HG02763 (cell line): ENCODE results near the gene KLRD1.
"Not testable (repeated sequence)": the region's sequence is repeated elsewhere in the genome, so short reads cannot be mapped to it uniquely, and the experiment has no call there.

Source experiments
- ATAC-seq: cut with Tn5 transposase; IDR thresholded peaks from one replicate; pipeline ENCODE4 v1.9.1; 2021; ENCODE audit warnings: mild to moderate bottlenecking, moderate library complexity; ENCODE audit not compliant: unreplicated experiment

KLRD1 gene

DNA sequence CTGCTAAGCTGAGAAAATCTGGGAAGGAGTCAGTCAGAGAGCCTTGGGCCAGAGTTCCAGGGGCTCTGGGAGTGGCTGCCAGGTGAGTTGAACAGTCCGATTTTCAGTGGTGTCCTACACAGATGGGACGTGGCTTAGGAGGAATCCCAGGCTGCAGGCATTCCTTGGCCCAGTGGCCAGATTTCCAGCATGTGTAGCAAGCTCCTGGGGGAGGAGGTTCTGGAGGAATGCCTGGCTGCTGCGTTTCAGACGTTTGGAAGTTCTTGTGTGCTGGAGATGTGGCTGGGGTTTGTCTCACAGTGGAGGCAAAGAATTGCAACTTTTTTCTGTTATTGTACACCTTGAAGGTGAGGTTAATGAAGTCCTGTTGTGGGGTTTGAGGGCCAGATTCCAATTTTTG lies 28.5 kb downstream of the KLRD1 start:
- ATAC-seq, result not testable (repeated sequence)

DNA sequence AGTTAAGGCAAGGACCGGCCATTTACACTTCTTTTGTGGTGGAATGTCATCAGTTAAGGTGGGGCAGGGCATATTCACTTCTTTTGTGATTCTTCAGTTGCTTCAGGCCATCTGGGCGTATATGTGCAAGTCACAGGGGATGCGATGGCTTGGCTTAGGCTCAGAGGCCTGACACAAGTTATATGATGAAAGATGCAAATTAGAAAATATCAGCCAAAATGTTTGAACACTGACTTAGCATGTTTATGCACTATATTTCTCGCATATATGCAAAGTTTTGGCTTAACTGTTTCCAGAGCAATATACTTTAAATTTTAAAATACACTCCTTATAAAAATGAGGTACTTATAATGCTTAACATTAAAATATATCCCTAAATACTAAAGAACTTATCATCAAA lies 30.8 kb downstream of the KLRD1 start:
- ATAC-seq, result not testable (repeated sequence)

DNA sequence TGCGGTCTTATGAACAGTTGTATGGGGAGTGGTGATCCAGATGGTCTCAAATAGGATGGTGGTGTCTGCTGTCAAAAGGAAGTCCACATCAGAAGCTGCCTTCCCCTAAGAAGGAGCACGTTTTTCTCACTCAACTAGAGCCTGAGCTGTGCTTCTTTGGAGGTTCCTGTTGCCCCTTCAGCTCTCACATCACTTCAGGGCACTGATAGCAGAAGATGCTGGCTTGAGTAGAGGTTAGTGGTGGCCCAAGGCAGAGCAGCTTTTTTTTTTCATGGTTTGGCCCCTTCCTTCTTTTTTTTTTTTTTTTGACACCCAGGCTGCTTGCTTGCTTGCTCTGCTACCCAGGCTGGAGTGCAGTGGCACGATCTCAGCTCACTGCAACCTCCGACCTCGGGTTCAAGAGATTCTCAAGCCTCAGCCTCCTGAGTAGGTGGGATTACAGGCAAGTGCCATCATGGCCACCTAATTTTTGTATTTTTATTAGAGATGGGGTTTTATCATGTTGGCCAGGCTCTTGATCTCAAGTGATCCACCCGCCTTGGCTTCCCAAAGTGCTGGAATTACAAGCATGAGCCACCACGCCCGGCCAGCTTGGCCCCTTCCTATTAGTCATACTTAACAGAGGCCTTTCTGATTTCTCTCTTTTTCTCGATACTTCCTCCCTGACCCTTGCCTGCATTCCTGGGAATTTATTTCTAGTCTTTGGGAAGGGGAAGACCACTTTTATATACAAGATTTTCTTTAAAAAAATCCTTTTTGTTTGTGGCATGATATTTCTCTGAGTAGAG lies 31.6 kb downstream of the KLRD1 start:
- ATAC-seq, result no peak

DNA sequence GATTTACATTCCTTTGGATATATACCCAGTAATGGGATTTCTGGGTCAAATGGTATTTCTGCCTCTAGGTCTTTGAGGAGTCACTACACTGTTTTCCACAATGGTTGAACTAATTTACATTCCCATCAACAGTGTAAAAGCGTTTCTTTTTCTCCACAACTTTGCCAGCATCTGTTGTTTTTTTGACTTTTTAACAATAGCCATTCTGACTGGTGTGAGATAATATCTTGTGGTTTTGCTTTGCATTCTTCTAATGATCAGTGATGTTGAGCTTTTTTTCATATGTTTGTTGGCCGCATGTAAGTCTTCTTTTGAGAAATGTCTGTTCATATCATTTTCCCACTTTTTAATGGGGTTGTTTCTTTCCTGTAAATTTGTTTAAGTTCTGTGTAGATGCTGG lies 33.3 kb downstream of the KLRD1 start:
- ATAC-seq, result not testable (repeated sequence)

DNA sequence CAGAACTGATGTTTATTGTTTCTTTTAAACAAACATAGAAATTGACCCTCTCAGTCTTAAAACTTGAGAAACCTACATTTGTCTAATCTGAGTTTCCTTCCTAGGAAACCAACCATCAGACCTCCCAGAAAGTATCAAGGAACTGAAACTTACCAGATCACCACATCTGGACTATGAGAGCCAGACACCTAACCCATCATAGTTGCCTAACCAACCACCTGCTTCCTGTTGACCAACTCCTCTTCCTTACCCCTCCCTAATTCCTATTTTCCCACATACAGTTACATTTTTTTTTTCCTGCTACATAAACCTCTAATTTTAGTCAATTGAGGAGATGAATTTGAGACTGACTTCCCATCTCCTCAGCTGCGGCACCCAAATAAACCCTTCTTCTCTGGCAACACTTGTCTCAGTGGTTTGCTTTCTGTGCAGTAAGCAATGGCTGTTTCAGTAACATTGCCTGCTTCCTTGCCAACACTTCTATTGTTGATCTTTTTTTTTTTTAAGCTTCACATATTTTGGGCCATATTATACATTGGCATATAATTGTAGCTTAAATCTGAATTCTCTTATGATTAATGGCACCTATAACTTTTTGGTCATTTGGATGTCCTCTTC lies 34.3 kb downstream of the KLRD1 start:
- ATAC-seq, result no peak

DNA sequence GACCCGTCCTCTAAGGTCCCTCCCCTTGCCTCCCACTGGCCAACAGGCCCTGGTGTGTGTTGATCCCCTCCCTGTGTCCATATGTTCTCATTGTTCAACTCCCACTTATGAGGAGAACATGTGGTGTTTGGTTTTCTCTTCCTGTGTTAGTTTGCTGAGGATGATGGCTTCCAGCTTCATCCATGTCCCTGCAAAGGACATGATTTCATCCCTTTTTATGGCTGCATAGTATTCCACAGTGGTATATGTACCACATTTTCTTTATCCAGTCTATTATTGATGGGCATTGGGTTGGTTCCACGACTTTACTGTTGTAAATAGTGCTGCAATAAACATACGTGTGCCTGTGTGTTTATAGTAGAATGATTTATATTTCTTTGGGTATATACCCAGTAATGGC lies 43.8 kb downstream of the KLRD1 start:
- not testable (repeated sequence) for ATAC-seq

DNA sequence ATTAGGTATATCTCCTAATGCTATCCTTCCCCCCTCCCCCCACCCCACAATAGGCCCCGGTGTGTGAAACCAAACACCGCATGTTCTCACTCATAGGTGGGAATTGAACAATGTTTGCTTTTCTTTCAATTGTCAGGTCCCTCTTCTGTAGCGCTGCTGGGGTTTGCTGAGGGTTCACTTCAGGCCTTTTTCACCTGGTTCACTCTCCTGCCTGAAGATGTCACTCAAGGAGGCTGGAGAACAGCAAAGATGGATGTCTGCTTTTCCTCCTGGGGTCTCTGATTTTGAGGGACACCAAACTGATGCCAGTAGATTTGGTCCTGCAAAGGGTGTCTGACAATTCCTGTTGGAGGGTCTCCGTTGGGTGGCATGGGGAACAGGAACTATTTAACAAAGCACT lies 46.4 kb downstream of the KLRD1 start:
- no peak for ATAC-seq

DNA sequence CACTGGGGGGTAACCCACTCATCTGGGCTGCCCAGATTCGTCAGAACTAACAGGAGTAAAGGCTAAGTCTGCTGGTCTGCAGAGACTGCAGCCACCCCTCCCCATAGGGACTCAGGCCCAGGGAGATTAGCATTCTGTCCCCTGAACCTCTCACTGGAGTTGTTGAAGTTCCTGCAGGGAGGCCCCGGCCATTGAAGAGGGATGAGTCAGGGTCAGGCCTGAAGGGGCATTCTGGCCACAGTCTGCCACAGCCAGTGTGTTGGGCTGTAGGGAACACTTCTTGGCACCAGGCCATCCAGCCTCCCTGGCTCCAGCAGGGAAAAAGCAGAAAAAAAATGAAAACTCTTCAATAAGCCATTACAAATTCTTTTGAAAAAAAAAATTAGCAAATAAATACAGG lies 46.8 kb downstream of the KLRD1 start:
- no peak for ATAC-seq

DNA sequence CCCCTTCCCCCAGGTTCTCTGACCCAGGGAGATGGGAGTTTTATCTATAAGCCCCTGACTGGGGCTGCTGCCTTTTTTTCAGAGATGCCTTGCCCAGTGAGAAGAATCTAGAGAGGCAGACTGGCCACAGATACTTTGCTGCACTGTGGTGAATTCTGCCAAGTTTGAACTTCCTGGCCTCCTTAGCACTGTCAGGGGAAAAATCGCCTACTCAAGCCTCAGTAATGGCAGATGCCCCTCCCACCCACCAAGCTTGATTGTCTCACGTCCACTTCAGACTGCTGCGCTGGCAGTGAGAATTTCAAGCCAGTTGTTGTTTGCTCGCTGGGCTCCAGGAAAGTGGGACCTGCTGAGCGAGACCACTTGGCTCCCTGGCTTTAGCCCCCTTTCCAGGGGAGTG lies 50.5 kb downstream of the KLRD1 start:
- no peak for ATAC-seq

DNA sequence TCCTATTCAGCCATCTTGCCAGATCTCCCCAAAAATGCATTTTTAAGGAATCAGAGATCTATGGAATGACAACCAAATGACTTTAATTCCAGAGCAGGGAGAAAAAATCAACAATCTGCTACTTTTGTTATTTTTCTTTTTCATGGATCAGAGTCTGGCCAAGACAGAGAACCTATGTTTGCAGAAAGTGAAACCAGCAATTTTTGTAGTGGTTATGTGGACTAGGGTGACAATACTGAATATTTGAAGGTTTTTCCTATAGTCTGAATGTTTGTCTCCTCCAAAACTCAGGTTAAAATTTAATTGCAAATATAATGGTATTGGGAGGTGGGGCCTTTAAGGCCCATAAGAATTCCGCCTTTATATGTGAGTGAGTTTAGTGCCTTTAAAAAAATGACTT lies 51.3 kb downstream of the KLRD1 start:
- ATAC-seq, result no peak

DNA sequence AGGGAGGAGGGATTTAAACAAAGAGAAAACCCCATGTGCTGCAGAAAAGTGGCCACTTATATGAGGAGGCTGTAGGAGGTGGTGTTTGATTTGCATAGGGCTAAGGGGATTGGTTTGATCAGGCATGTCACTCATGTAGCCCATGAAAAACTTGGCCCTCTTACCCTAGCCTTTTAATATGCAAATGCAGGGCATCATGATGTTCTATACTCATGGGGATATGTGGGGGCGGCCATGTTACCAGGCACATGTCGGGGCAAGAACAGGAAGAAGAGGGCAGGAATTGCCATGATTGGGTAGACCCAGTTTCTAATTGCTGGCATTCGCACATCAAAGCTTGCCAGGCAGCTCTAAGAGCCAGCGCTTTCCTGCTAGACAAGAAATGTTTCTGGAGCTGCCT lies 53.4 kb downstream of the KLRD1 start:
- ATAC-seq, result no peak

DNA sequence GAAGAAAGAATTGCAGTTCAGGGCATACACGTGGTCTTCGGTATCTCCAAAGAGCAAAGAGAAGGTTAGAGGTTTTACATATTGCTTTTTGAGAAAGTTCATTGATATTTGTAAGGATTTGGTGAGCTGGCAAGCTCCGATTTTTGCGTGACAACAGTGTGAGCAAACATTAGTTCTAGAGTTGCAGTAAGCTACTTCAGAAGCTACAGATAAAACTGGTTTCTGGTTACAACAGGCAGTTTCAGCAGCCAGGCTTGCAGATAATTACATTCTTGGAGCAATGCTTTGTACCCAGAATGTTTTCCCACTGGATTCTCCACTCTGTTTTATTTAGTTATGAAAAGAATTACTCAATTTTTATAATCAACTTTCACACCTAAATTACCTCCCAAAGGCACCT lies 54.0 kb downstream of the KLRD1 start:
- ATAC-seq, result no peak

DNA sequence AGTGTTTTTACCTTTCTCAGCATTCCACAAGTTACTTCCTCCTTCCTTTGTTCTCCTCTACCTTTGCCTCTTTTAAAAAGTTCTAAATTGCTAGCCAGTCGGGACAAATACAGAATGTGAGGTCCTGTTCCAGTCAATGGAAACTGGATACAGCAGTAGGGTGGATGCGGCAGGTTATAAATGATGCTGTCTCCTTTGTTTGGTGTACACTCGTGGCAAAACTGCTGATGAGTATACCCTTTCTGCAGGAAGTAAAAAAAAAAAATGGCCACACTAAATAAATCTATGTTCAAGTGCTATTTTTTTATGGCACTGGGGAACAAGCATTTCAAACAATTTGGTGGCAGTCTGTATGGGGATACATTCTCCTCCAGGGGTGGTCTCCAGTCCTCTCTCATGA lies 54.7 kb downstream of the KLRD1 start:
- no peak for ATAC-seq

DNA sequence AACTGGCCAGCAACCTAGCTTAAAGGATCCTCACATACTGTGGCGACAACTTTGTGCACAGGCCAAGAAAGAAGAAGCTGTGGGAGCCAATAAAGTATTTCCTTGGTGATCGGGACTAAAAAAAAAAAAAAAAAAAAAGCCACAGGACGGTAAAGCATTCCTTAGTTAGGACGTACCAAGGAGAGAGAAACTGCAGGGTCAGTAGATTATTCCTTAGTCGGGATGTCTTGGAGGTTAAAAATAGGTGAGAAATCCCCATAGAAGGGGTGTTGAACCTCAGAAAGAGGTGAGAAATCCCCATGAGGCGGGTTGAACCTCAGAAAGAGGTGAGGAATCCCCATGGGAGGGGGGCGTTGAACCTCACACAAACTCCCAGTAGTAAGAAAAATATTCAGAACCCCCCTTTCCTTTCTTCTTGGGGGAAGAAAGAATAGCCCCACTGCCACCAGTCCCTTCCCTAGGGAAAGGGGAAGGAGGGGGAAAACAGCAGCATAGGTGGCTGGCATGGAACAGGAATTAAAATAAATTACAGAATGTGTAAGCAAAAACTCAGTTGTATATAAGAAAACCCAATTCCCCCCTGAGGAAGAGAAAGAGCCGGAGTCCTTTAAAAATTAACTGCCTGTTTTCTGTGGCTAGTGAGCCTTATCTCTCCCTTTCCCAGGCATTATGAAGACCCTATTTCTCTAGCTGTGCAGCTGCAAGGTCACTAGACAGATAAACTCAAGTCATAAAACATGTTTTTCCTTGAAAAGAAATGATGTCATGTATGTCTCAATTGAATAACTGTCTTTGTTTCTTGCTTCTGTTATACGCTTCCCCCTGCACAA lies 55.4 kb downstream of the KLRD1 start:
- no peak for ATAC-seq

DNA sequence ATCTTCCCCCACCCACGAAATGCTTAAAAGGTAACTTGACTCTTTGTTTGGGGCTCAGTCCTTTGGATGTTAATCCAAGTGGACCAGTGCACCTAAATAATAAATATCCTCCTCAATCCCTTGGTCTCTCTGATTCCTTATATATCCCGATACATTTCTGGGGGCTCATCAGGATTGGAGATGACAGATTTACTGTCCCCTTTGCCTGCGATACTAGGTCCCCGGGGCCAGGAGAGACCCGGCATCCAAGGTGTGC lies 55.9 kb downstream of the KLRD1 start:
- no peak for ATAC-seq

DNA sequence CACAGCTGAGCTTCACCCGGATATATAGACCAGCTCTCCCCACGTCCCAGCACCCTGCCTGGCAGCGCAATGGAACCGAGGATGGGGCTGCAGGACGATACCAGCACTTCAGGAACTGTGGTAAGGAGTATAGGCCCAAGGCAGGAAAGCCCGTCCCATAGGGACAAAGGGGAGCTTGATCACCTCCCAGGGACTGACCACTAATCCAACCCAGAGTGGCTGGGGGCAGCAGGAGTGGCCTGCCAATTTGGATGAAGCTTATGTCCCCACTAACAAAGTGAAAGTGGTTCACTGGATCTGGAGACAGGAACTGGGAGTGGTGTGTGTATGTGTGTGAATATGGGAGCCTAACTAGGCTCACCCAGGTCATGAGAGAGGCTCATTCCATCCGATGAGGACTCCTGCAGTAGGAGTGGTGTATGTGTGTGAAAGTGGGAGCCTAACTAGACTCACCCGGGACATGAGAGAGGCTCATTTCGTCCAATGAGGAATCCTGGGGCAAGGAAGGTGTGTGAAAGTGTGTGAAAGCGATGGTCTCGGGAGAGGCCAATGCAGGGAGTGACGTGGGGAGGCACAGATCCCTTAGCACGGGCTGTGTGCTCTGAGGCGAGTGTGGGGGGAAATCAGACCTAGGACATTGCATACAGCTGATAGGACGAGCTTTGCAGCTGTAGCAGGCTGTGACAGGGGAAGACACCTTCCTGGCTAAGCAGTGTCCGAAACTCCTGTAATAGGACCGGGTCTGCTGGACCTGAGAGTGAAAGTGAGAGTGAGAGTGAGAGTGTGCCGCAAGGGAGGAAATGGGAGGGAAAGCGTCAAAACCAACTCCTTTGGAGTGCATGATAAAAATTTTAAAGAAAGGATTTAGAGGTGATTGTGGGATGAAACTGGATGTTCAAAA lies 56.5 kb downstream of the KLRD1 start:
- peak; percentile 78 for ATAC-seq

DNA sequence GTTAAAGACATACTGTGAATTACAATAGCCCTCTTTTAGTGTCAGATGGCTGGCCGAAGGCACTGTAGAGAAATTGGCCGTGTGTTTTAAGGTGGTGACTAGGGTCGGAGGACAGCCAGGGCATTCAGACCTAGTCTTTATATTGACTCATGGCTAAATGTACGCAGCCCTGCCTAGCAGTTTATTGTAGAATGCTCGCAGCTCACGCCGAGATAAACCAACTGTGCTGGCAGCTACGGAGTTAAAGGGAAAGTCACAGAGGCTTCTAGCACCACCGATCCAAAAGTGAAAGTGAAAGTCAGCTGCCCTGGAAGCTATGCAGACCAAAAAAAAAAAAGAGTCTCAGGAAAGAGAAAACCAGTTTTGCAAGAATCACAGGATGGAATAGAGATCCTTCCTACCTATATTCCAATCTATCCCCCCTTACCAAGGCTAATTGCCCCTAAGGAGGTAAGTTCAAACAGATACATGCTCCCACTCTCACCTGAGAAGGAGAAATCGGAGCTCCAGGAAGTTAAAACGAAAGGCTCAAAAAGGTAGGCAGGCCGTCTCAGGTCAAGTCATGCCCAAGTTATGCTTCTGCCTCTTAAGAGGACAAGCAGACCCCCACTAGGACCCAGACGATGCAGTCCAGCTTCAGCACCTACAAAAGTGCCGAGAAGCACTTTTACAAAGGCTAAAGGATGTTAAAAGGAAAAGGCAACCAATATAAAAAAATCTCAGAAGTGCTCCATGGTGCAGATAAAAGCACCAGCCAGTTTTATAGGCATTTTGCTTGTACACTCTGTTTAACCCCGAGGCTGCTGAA lies 57.3 kb downstream of the KLRD1 start:
- peak; percentile 40 for ATAC-seq

DNA sequence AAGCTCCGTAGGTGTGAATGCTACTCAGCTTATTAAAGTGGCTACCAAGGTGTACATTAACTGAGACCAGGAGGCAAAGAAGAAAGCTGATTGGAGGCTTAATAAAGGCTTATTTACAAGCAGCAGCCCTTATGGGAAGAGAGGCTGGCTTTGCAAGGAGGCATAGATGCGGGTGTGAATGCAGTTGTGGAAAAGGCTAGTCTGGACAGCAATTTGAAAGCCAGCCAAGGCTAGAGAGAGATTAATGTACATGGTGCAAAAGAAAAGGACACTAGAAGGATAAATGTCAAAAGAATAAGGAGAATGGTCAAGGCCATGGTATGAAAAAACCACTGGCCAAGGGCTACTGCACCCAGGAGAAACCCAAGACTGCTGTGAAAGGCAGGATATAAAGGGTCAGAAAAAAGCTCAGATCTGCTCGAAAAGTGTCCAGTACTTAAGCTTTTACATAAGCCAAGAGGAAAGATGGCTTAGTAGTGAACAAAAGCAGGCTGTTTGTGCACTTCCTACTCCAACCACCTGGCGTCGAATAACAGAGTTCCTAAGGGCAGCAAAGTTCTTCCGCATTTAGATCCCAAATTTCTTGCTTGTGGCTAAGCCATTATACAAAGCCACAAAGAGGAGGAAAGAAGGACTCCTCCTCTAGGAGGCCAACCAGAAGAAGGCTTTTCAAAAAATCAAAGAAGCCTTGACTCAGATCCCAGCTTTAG lies 58.2 kb downstream of the KLRD1 start:
- no peak for ATAC-seq

DNA sequence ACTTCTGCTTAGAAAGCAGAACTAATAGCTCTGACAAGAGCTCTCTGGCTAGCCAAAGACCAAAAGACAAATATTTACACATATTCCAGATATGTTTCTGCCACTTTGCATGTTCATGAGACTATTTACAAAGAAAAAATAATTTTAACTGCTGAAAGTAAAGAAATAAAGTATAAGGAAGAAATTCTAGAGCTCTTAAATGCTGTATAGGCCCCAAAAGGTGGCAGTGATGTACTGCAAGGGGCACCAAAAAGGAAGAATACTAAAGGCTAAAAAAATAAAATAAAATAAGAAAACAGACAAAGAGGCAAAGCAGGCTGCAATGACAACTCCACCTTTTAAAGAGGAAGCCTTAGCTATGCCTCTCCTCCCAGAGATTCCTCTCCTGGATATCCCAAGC lies 59.2 kb downstream of the KLRD1 start:
- no peak for ATAC-seq

DNA sequence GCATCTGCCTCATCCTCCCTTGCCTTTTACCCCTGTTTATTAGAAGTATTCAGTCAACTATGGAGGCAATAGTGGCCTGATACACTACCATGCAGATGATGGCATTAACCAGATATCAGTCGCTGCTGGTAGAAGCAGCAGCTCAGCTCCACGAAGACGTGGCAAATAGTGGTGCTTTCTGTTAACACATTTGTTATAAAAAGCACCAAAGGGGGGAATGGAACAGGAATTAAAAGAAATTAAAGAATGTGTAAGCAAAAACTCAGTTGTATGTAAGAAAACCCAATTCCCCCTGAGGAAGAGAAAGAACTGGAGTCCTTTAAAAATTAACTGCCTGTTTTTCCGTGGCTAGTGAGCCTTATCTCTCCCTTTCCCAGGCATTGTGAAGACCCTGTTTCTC lies 60.0 kb downstream of the KLRD1 start:
- ATAC-seq, result not testable (repeated sequence)
